HepG2 (cell line): Measurements from ENCODE around the gene EPHA10. TPM values are rescaled to one million over a fixed set of nuclear protein-coding genes. Genes with fewer than 3 reads are reported as not detected.

Experiments used
- ATAC-seq: fragments of 200-7000 bp; cut with Tn5 transposase; 3 replicates; pipeline ENCODE4 v1.9.1; 2020; ENCODE audit warnings: mild to moderate bottlenecking, moderate library complexity
- BruUV-seq: library from RNA; stranded (reverse); fragments of 400-500 nt; replicated peaks from 2 replicates; lab custom pipeline; 2021; lab: Mats Ljungman, UMichigan
- CTCF ChIA-PET: fragments of 300-600 bp; formaldehyde crosslinking; extraction: SDS; loops from one replicate; lab custom pipeline; 2021; ENCODE audit warnings: low total read pairs, inconsistent platforms, low intra/inter-chr PET ratio; lab: Yijun Ruan, JAX
- POLR2A ChIA-PET: fragments of 350-600 bp; sonication (Branson Sonifier 250); formaldehyde crosslinking; loops from one replicate; lab custom pipeline; 2020; ENCODE audit warnings: antibody characterized with exemption, inconsistent platforms; lab: Yijun Ruan, JAX
- DNase-seq: peaks from one replicate; pipeline ENCODE4 v3.0.0-alpha.2; 2015; ENCODE audit warnings: low spot score
- FAIRE-seq: peaks from 3 replicates; lab custom pipeline; 2011; peaks lifted over from hg19 to GRCh38; lab: Jason Lieb, UNC
- H2AFZ ChIP-seq: one replicate; pipeline ENCODE4 v1.6.1; 2011; ENCODE audit warnings: low read length, inconsistent platforms
- H3K27ac ChIP-seq: fragments of 300-600 bp; 3 replicates; pipeline ENCODE4 v1.8.0; 2011; ENCODE audit warnings: mixed run types, mild to moderate bottlenecking, mixed read lengths, low read length, inconsistent platforms; ENCODE audit not compliant: insufficient read depth; ENCODE audit errors: extremely low read length
- H3K27me3 ChIP-seq, 2 experiments: fragments of 200-600 bp in 1 of 2; 2 replicates in 1 of 2; 3 replicates in 1 of 2; pipeline versions ENCODE4 v1.6.0 to v1.8.0; 2011; ENCODE audit warnings: low read length in 2 of 2, mild to moderate bottlenecking in 2 of 2, moderate library complexity in 2 of 2, inconsistent platforms in 1 of 2; ENCODE audit not compliant: insufficient read depth in 2 of 2, control insufficient read depth in 1 of 2
- H3K36me3 ChIP-seq, 2 experiments: fragments of 200-600 bp in 1 of 2; replicated peaks in 1 of 2; 2 replicates in 1 of 2; 3 replicates in 1 of 2; pipeline versions ENCODE4 v1.5.1 to v1.8.0; 2011; ENCODE audit warnings: low read length in 2 of 2, inconsistent platforms in 1 of 2; ENCODE audit not compliant: insufficient read depth in 2 of 2, control insufficient read depth in 1 of 2
- H3K4me1 ChIP-seq: 2 replicates; pipeline ENCODE4 v1.5.1; 2012; ENCODE audit warnings: low read length, inconsistent platforms; ENCODE audit not compliant: insufficient read depth
- H3K4me2 ChIP-seq: 2 replicates; pipeline ENCODE4 v1.6.0; 2011; ENCODE audit warnings: low read depth, low read length, inconsistent platforms
- H3K4me3 ChIP-seq, 3 experiments: fragments of 200-600 bp in 1 of 3; sonication (generic), shearing (Covaris generic) in 1 of 3; replicated peaks in 1 of 3; 2 replicates each; pipeline ENCODE4 v1.5.1; 2011 to 2016; ENCODE audit warnings: low read length in 3 of 3, inconsistent platforms in 2 of 3, low read depth in 2 of 3, mild to moderate bottlenecking in 2 of 3, control low read depth in 1 of 3, mixed read lengths in 1 of 3; ENCODE audit not compliant: insufficient read depth in 1 of 3
- H3K79me2 ChIP-seq: one replicate; pipeline ENCODE4 v1.6.1; 2011; ENCODE audit warnings: low read length, inconsistent platforms; ENCODE audit not compliant: insufficient read depth
- H3K9ac ChIP-seq: 2 replicates; pipeline ENCODE4 v1.6.0; 2011; ENCODE audit warnings: mild to moderate bottlenecking, low read depth, low read length, inconsistent platforms; ENCODE audit not compliant: insufficient read depth
- H3K9me3 ChIP-seq: 2 replicates; pipeline ENCODE4 v1.5.1; 2012; ENCODE audit warnings: mild to moderate bottlenecking, low read length
- H4K20me1 ChIP-seq: 2 replicates; pipeline ENCODE4 v1.6.0; 2011; ENCODE audit warnings: inconsistent platforms, mild to moderate bottlenecking, low read length, moderate library complexity; ENCODE audit not compliant: insufficient read depth
- AGO2 ChIP-seq: fragments of 200-400 bp; formaldehyde crosslinking; optimal IDR thresholded peaks from 2 replicates; pipeline ENCODE3; 2017; ENCODE audit warnings: mild to moderate bottlenecking, low read depth, low read length, moderate library complexity
- EEA1 ChIP-seq: sonication (generic); formaldehyde crosslinking; IDR thresholded peaks from 2 replicates; pipeline ENCODE4 v1.5.1; 2020; ENCODE audit warnings: mild to moderate bottlenecking, missing genetic modification reagents, borderline replicate concordance
- HNRNPLL ChIP-seq: fragments of 200-400 bp; formaldehyde crosslinking; IDR thresholded peaks from 2 replicates; pipeline ENCODE4 v1.6.1; 2017; ENCODE audit warnings: mild to moderate bottlenecking, low read depth, low read length; ENCODE audit not compliant: poor library complexity, severe bottlenecking
- KDM3A ChIP-seq: IDR thresholded peaks from 2 replicates; pipeline ENCODE4 v1.6.1; 2018; ENCODE audit warnings: low read depth, missing compliant biosample characterization
- MYC ChIP-seq: sonication (generic); formaldehyde crosslinking; IDR thresholded peaks from 2 replicates; pipeline ENCODE4 v1.9.0; 2021; ENCODE audit warnings: missing genetic modification reagents, borderline replicate concordance
- SATB2 ChIP-seq: sonication (generic); formaldehyde crosslinking; IDR thresholded peaks from 2 replicates; pipeline ENCODE4 v1.5.0; 2020; ENCODE audit warnings: missing genetic modification reagents
- SMARCC2 ChIP-seq: fragments of 450-650 bp; IDR thresholded peaks from 2 replicates; pipeline ENCODE4 v1.6.1; 2017; ENCODE audit warnings: antibody characterized with exemption, mild to moderate bottlenecking
- ZKSCAN8 ChIP-seq: IDR thresholded peaks from 2 replicates; pipeline ENCODE4 v1.6.1; 2016; ENCODE audit warnings: borderline replicate concordance, missing genetic modification reagents, missing compliant biosample characterization
- ZNF101 ChIP-seq: sonication (generic); formaldehyde crosslinking; IDR thresholded peaks from 2 replicates; pipeline ENCODE4 v1.4.0; 2020; ENCODE audit warnings: mild to moderate bottlenecking, low read depth, missing genetic modification reagents, borderline replicate concordance
- ZNF253 ChIP-seq: sonication (generic); formaldehyde crosslinking; IDR thresholded peaks from 2 replicates; pipeline ENCODE4 v1.8.0; 2022; ENCODE audit warnings: mild to moderate bottlenecking, missing genetic modification reagents, borderline replicate concordance
- ZNF296 ChIP-seq: sonication (generic); formaldehyde crosslinking; conservative IDR thresholded peaks from 2 replicates; pipeline ENCODE4 v1.5.0; 2020; ENCODE audit warnings: mild to moderate bottlenecking, missing genetic modification reagents
- ZNF780A ChIP-seq: sonication (generic); formaldehyde crosslinking; IDR thresholded peaks from 2 replicates; pipeline ENCODE4 v1.8.0; 2022; ENCODE audit warnings: mild to moderate bottlenecking, missing genetic modification reagents, moderate library complexity
- WGBS: methylation state at CpG from one replicate; pipeline ENCODE4 v1.1.6; 2017; ENCODE audit warnings: low lambda C conversion rate; 5-methylcytosine and 5-hydroxymethylcytosine counted together
- in situ Hi-C: cut with HindIII; loops from 2 replicates; pipeline ENCODE4 v1.10.0; 2017; ENCODE audit warnings: low pct_unique_long_range_greater_than_20kb; ENCODE audit not compliant: extremely low pct_ligation_motif_present
- intact Hi-C: fragments of 100-400 bp; cut with micrococcal nuclease; formaldehyde crosslinking; loops from one replicate; pipeline ENCODE4 v1.10.0; 2022; ENCODE audit not compliant: unreplicated experiment
- polyA plus RNA-seq, 8 experiments: library from polyadenylated mRNA; depleted of rRNA in 3 of 8; stranded (reverse) in 7 of 8; unstranded in 1 of 8; fragments of >200 nt; fragmentation: Illumina TruSeq in 4 of 8; extraction: Trizol in 4 of 8; gene quantifications; 2 replicates each; pipeline versions ENCODE4 v1.2.1 to v1.2.3, GENCODE V29; 2011 to 2016; ENCODE audit warnings: low read depth in 4 of 8, missing spikeins in 1 of 8, mixed read lengths in 1 of 8; ENCODE audit not compliant: insufficient read depth in 1 of 8
- total RNA-seq, 5 experiments: library from RNA; depleted of rRNA; stranded (reverse); fragments of >200 nt; fragmentation: Illumina TruSeq; extraction: Trizol; gene quantifications; 2 replicates each; pipeline ENCODE4 v1.2.3, GENCODE V29; 2016; ENCODE audit warnings: low read depth in 1 of 5
- TF ChIP-seq, protein P1 (sequence below): sonication (generic); formaldehyde crosslinking; IDR thresholded peaks from 2 replicates; pipeline ENCODE4 v1.4.0; 2020; ENCODE audit warnings: missing genetic modification reagents, low read depth, mild to moderate bottlenecking, borderline replicate concordance
- TF ChIP-seq, protein P2 (sequence below): sonication (generic); formaldehyde crosslinking; IDR thresholded peaks from 2 replicates; pipeline ENCODE4 v1.5.0; 2020; ENCODE audit warnings: mild to moderate bottlenecking, missing genetic modification reagents
- TF ChIP-seq, protein P3 (sequence below): sonication (generic); formaldehyde crosslinking; IDR thresholded peaks from 2 replicates; pipeline ENCODE4 v1.4.0; 2020; ENCODE audit warnings: low read depth, mild to moderate bottlenecking, missing genetic modification reagents
- TF ChIP-seq, protein P4 (sequence below): sonication (generic); formaldehyde crosslinking; IDR thresholded peaks from 2 replicates; pipeline ENCODE4 v1.8.1; 2022; ENCODE audit warnings: mild to moderate bottlenecking, missing genetic modification reagents

EPHA10 gene
- total and polyA plus RNA-seq, 2 of the 13 experiments (the other 11 are each of a cell fraction or from before 2014, with no cell fraction given) = 0.11 to 0.58 TPM

DNA sequence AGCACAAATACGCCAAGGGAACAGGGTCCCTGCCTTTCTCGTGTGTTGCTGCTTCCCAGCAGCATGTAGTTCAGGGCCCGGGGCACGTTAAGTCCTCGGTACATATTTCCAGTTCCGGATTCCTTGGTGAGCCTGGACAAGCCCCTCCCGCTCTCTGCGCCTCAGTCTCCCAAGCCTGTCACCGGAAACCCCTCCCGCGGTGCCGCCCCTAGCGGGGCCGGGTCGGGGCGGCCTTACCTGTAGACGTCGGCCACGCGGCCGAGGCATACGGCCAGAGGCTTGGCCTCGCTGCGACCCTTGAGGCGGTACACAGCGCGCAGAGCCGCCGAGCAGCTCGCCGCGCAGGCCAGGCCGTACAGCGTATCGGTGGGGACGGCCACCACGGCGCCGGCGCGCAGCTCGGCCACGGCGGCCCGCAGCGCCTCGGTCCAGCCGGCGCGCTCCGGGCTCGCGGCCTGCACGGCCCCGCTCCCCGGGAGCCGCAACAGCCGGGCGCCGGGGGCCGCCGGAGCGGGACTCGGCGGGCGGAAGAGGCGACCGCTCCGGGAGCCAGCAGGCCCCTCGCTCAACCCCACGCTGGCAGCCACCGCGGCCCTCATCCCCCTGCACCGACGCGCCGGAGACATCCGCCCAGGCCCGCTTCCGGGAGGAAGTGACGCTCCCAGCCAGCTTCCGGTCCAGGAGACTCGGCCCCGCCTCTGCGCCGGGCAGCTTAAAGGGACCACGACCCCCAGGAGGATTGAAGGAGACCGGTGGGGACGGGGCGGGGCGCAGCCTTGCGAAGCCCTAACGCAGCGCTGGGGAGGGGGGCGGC is 42.8 kb upstream of the EPHA10 start, which contains the start of the genes C1orf122 and YRDC (continued):
- TF ChIP-seq HNRNPLL = peak; percentile 15
- no peak for TF ChIP-seq ZNF101 (CRISPR knock-in tag)
- TF ChIP-seq ZNF780A (CRISPR knock-in tag) = no peak
- no peak for TF ChIP-seq ZNF296 (CRISPR knock-in tag)
- TF ChIP-seq AGO2 = peak; percentile 89
- TF ChIP-seq MYC = peak; percentile 98
- TF ChIP-seq SATB2 (CRISPR knock-in tag) = no peak

DNA sequence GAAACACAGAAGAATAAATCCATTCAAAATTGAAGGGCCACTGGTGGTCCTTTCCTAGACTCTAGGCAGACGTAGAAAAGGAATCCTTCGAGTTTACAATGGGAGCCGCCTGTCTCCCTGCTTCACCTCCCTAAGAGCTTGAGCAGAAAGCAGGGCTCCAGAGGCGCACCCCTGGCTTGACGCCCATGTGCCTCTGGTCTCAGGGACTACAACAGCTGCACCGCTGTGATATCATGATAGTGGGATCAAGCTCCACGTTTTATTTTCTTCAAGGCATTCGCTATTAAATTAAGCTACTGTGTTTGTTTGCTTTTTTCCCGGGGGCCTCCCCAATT is 42.3 kb upstream of the EPHA10 start:
- H3K79me2 ChIP-seq = peaks cover 17% of the 10 kb centered on the region
- TF ChIP-seq KDM3A (CRISPR knock-in tag) = 0 out of 2 replicates have a peak, but pooled peaks have one; percentile 7
- TF ChIP-seq, protein P1, sequence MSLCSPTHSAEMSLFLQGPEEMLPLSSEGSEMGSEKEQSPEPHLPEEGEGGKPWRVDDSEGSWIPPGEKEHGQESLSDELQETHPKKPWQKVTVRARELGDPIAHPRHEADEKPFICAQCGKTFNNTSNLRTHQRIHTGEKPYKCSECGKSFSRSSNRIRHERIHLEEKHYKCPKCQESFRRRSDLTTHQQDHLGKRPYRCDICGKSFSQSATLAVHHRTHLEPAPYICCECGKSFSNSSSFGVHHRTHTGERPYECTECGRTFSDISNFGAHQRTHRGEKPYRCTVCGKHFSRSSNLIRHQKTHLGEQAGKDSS (CRISPR knock-in tag) = no peak
- TF ChIP-seq, protein P2, sequence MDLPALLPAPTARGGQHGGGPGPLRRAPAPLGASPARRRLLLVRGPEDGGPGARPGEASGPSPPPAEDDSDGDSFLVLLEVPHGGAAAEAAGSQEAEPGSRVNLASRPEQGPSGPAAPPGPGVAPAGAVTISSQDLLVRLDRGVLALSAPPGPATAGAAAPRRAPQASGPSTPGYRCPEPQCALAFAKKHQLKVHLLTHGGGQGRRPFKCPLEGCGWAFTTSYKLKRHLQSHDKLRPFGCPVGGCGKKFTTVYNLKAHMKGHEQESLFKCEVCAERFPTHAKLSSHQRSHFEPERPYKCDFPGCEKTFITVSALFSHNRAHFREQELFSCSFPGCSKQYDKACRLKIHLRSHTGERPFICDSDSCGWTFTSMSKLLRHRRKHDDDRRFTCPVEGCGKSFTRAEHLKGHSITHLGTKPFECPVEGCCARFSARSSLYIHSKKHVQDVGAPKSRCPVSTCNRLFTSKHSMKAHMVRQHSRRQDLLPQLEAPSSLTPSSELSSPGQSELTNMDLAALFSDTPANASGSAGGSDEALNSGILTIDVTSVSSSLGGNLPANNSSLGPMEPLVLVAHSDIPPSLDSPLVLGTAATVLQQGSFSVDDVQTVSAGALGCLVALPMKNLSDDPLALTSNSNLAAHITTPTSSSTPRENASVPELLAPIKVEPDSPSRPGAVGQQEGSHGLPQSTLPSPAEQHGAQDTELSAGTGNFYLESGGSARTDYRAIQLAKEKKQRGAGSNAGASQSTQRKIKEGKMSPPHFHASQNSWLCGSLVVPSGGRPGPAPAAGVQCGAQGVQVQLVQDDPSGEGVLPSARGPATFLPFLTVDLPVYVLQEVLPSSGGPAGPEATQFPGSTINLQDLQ (CRISPR knock-in tag) = no peak
- TF ChIP-seq, protein P3, sequence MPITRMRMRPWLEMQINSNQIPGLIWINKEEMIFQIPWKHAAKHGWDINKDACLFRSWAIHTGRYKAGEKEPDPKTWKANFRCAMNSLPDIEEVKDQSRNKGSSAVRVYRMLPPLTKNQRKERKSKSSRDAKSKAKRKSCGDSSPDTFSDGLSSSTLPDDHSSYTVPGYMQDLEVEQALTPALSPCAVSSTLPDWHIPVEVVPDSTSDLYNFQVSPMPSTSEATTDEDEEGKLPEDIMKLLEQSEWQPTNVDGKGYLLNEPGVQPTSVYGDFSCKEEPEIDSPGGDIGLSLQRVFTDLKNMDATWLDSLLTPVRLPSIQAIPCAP (CRISPR knock-in tag) = no peak
- no peak for TF ChIP-seq SMARCC2
- TF ChIP-seq, protein P4, sequence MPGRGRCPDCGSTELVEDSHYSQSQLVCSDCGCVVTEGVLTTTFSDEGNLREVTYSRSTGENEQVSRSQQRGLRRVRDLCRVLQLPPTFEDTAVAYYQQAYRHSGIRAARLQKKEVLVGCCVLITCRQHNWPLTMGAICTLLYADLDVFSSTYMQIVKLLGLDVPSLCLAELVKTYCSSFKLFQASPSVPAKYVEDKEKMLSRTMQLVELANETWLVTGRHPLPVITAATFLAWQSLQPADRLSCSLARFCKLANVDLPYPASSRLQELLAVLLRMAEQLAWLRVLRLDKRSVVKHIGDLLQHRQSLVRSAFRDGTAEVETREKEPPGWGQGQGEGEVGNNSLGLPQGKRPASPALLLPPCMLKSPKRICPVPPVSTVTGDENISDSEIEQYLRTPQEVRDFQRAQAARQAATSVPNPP (CRISPR knock-in tag) = no peak
- no peak for TF ChIP-seq ZNF253 (CRISPR knock-in tag)
- TF ChIP-seq ZKSCAN8 (CRISPR knock-in tag) = no peak
- TF ChIP-seq EEA1 = no peak

More for the DNA sequence above, 42.3 kb upstream of the EPHA10 start:
- no peaks in the 10 kb centered on the region; a peak in 1 of 5 replicates for H3K27me3 ChIP-seq
- POLR2A ChIA-PET = interaction anchor here (1.6 to 2.9 kb wide), 3 partner anchors 13 to 117 kb away, joined by 4 to 19 read pairs (median 17); partner anchors contain the start of gene MTF1
- peak overlapping the region; percentile 72 to 85 (median 75) for H3K4me3 ChIP-seq
- peak overlapping the region; percentile 75 for H3K27ac ChIP-seq
- H3K9me3 ChIP-seq = no peaks in the 10 kb centered on the region
- CTCF ChIA-PET = no interaction called here
- H3K4me2 ChIP-seq = peak overlapping the region; percentile 95
- H3K4me1 ChIP-seq = peaks cover 42% of the 10 kb centered on the region
- WGBS = 4% methylated on average over 5 of the region's 9 CpGs
- no peak for DNase-seq
- no peak for FAIRE-seq
- intact Hi-C loops = loop anchor here (1.0 kb wide), 2 partner anchors 52 to 115 kb away; partner anchors contain the start of genes CDCA8 and MTF1
- H3K36me3 ChIP-seq = peaks cover 11 to 45% of the 10 kb centered on the region in 2 experiments
- in situ Hi-C loops = no loop called here
- no peak overlapping the region for H2AFZ ChIP-seq
- peak overlapping the region; percentile 78 for H3K9ac ChIP-seq
- no peak for ATAC-seq
- no TSS peak for BruUV-seq
- H4K20me1 ChIP-seq = peaks cover 5% of the 10 kb centered on the region; the same call in 1 of the 2 replicates
